Activated T-cell treated with anti-CD3 and anti-CD28 coated beads, Interleukin-2, amount 50 U/mL, for 1 hour (primary cell): Measurements from ENCODE around the gene RAB25.
"Not testable (repeated sequence)": the region's sequence is repeated elsewhere in the genome, so short reads cannot be mapped to it uniquely, and the experiment has no call there.

Experiments used
- DNase-seq: peaks from one replicate; pipeline ENCODE4 v3.0.0-alpha.2; 2020

RAB25 gene

DNA sequence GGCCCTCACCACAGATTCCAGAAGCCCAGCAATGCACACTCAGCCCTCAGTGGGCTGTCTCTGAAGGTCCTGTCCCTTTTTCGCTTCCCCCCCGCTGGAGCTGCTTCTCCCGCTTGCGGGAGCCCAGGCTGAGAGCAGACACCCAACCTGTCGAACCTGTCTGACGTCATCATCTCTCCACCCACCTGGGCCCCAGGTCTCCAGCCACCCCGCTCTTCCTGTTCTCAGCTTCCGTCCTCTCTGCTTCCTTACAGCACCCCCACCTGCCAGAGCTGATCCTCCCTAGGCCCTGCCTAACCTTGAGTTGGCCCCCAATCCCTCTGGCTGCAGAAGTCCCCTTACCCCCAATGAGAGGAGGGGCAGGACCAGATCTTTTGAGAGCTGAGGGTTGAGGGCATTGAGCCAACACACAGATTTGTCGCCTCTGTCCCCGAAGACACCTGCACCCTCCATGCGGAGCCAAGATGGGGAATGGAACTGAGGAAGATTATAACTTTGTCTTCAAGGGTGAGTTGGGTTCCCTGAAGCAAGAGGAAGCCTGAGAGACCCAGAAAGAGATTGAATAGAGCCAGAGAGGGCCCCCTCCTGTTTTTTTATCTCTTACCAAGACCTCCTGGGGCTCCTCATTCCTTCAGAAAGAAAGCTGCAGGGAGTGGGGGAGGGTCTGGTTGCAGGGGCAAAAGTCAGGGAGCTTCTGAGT, at the start of gene RAB25:
TSS of gene RAB25 (plus strand) at position 224 of the 700 bp plus-strand sequence. CDS start at position 465, 241 bp downstream.
- no peak for DNase-seq

DNA sequence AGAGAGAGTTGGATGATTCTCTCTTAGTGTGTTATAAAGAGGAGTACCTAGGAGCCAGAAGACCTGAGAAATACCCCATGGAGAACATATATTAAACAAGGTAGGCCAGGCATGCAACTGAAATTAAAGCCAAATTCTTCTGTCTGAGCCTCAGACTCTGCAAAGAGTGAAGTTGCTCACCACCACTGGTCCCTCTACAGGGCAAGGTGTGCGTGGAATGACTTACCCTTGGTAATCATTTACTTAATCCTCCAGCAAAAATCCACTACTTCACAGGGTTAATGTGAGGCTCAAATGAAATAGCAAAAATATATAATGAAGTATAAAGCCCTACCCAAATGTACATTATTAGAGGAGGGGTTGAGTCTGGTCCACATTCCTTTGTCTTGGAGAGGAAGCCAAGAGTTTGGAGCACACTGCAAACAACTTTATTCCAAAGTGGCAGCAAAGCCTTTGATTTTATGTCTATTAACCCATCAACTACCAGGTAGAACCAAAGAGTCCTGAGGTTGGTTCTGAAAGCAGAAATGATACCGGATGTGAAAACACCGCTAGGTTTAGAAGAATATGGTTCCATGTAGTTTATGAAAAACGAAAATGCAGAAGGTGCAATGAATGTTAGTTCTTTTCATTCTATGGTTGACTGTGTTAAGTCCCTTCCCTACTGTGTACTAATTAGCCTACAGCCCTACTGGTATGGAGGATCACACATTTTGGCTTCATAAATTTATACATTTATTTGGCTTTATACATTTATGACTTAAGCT, 48.7 kb upstream of the RAB25 start:
- DNase-seq: no peak

DNA sequence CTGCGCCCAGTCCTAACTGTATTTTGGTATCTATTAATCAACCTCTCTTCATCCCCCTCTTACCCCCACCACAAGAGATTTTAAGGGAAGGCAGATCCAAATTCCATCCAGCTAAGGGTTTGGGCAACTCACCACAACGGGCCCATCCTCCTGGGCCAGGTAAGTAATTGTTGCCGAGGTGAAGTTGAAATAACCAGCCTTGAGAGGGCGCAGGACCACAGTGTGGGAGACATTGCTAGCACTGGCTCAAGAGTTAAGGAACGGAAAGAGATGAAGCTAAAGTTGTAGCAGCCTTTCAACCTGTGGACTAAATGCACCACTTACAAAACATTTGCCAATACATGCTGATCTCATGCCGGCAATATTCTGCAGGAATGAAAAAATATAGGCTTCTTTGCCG, 46.1 kb upstream of the RAB25 start:
- no peak for DNase-seq

DNA sequence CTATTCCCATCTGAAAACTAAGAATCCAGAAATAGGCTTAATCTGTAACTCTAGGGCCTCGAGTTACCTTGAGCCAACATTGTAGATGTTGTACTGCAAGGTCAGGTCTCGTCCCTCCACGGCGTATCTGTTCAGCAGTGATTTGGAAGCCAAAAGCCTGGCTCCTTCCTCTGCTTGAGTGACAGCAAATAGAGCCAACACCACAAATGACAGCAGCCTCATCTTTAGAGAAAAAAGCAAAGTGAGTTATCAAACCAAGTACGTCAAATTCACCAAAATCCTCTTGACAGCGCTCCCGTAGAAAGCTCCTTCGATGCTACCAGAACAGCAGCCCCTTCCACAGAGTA, 41.0 kb upstream of the RAB25 start:
- no peak for DNase-seq

DNA sequence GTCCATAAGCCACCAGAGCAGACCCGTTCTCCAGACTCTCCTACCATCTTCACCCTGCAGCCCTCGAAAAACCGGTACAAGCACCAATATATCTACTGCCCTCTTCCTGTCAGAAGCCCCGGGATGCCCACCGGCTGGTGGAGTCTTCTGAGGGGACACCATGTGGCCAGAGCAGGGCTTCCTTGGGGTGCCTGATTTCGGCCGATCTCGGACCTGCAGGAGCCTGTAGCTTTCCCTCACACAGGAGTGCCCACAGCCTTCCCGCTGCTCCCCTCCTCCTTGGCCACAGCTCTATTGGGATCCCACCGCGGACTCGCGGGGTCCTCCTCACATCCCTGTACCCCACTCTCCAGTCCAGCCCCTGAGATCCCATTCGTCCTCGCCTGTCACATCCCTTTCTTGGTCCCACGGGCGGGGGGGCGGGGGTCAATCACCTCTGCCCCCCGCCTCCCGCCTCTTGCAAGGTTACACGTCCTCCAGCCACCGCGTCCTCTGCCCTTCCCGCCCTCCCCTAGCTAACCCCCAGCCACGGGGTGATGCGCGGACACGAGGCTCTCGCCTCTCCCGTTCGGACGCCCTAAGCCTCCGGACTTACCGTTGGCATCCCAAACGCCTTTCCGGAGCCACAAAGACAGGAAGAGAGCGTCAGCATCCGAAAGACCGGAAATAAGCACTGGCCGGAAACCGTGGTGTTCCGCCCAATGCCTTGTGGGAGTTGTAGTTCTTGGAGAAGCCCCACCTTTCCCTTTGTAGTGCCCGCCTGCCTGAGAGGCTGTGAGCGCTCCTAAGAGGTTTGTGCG, 40.5 kb upstream of the RAB25 start, which contains the start of gene SSR2:
TSS of gene SSR2 (minus strand) at position 659 of the 800 bp plus-strand sequence. CDS start 784 bp downstream, outside the sequence.
- DNase-seq: peak; percentile 74

DNA sequence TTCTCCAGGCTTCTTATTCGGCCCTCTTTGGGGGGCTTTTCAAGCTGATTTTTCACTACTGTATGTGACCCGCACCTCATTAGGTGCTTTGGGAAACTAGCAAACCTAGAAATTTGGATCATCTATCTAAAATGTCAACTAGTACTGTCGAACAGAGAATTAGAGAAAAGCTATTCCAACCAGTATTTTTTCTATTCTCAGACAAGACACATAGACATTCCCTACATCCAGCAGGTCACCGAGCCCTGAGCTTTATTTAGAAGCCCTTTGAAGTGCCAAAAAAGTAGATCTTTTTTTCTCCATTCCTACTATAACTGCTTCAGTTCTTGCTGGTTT, 39.9 kb upstream of the RAB25 start:
- no peak for DNase-seq

DNA sequence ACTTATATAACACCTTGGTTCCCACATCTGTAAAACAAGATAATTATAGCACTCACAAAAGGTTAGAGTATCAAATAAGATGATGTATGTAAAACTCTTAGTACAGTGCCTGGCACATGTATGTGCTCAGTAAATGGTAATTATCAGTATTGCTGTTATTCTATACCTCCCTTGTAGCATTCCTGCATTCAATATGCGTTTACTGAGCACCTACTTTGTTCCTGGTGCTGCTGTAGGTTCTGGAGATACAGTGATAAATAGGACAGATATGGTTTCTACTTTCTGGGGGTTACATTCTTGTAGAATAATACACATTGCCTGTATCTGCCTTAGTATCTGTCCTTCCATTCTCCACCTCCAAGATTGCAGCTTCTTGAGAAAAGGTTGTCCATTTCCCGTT, 39.0 kb upstream of the RAB25 start:
- DNase-seq: no peak

DNA sequence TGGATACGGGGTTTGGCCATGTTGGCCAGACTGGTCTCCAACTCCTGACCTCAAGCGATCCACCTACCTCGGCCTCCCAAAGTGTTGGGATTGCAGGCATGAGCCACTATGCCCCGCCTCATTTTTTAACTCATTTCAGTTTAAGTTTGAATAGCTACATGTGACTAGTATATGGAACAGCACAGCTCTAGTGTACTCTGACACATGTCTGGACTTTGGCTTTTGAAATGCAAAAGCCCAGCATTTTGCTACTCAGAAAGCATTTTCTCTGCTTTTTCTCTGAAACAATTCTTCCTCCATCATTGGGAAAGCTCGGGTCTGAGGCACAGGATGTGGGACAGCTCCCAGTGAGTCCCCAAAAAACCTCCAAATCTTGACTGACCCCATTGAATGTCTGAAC, 36.2 kb upstream of the RAB25 start:
- DNase-seq: no peak

DNA sequence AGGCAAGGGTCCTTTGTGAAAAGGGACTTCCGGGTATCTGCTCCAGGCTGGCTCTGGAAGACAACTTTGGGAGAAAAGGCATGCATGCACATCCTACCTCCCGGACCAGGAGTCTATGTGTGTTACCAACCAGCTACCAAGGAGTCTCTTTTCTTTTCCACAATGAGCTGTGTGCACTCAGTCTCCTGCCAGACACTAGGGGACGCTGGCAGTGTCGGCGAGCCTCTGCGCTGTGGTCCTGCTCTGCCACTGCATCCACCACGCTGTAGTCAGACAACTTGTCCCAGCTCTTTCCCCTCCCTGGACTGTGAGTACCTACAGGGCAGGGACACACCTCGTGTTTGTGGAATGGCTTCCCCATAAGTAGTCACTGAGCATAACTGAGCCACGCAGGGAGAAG, 35.1 kb upstream of the RAB25 start:
- DNase-seq: peak; percentile 28

DNA sequence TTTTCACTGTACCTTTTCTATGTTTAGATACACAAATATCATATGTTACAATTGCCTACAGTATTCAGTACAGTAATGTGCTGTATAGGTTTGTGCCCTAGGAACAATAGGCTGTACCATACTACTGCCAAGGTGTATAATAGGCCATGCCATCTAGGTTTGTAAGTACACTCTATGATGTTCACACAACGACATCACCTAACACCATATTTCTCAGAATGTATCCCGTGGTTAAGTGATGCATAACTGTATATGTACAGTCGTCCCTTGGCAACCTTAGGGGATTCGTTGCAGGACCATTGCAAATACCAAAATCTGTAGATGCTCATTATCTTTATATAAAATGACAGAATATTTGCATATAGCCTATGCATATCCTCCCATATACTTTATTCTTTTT, 34.4 kb upstream of the RAB25 start:
- no peak for DNase-seq

DNA sequence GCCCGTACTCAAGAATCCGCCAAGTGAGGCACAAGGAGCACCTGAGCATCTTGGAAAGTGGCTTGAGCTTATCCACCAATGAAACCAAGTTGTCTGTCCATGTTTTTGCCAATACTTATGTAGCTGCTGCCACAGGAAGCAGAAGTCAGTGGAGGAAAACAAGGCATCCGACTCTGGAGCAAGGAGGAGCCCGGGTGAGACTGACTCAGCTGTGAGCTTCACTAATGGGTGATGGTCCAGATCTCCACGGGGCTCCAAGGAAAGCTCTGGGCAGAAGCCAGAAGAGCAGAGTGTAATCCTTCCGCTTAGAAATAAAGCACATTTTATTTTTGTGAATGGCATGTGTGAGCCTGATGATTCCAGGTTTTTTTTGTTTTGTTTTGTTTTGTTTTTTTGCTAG, 27.9 kb upstream of the RAB25 start:
- no peak for DNase-seq

DNA sequence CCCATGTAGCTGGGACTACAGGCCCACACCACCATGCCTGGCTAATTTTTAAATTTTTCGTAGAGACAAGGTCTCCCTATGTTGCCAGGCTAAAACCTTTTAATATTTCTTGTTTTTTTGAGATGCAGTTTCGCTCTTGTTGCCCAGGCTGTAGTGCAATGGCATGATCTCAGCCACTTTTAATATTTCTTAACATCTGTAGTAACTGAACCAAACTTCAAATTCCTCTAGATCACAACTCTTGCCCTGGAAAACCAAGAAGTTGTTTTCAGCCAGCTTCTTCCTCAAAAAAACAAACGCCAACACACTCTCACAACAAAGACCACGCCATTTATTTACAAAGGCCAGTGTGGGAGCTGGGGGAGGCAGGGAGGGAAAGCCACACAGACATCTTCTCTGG, 26.0 kb upstream of the RAB25 start:
- DNase-seq: not testable (repeated sequence)

DNA sequence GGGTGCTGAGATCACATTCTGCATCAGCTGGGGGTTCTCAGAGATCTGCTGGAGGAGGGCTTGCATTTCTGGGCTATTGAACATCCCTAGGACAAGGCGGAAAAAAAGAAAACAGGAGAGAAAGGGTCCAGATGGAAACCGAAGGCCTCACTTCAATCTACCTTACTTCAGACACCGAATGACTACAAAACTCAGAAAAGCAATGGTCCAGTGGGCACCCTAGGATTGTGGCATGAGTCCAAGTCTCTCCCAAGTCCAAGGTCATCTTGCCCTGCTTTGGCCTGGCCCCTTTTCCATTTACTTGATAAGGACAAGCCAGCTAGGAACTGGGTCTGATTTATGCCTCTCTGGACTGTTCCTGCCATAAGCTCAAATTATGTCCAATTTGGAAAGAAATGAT, 18.1 kb upstream of the RAB25 start:
- DNase-seq: no peak

DNA sequence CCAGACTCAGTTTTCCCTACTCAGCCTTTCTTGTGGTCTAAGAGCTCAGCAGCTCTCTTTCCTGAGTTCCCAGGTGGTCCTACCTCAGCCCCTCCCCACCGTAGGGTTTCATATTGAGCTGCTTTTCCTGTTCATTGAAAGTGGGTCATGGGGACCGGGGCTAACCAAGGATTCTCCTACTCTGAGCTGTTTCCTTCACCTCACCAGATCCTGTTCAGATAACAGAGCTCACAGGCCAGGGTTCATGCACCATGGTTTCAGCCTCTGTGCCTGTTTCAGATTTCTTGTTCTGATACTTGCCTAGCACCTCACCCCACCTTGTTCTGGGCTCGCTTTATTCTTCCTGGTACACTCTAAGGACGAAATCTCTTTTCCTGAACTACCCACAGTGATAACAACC, 15.9 kb upstream of the RAB25 start:
- DNase-seq: no peak

DNA sequence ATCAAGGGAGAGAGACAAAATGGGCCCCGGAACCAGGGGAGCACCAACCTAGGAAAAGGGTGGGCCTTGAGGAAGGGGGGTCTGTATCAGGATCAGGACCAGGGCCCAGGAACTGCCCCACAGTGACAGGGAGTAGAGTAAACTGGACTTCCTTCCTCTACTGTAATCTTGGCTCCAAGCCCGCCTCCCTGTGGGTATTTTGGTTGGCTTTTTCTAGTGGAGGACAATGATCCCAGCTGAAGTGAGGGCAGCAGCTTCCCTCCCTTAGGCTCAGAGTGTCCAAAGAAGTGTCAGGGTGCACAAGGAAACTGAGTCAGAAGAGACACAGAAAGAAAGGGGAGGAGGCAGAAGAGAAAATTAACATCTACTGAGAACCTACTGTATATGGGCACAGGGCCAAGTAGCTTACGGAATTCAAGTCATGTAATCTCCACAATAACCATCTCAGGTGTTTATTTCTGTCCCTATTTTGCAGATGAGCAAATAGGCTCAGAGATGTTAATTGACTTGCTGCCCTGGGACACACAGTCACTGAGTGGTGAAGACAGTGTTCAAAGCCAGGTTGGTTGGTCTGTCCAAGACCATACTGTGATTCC, 12.2 kb upstream of the RAB25 start:
- DNase-seq: no peak

DNA sequence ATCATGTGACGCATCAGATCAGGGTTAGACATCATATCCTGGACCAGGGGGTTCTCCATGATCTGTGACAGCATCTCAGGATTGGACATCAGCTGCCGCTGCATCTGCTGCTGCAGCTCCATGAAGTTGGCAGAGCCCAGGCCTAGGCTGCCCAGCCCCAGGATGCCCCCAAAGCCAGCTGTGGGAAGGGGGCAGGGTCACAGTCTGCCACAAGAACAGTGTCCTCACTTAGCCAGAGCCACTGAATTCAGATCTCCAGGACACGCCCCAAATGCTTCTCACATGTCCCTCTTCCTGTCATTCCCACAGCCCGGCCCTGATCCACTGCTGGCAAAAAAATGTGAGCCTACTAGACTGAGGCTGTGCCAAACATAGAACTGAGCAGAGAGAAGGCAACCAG, 10.6 kb upstream of the RAB25 start:
- no peak for DNase-seq

DNA sequence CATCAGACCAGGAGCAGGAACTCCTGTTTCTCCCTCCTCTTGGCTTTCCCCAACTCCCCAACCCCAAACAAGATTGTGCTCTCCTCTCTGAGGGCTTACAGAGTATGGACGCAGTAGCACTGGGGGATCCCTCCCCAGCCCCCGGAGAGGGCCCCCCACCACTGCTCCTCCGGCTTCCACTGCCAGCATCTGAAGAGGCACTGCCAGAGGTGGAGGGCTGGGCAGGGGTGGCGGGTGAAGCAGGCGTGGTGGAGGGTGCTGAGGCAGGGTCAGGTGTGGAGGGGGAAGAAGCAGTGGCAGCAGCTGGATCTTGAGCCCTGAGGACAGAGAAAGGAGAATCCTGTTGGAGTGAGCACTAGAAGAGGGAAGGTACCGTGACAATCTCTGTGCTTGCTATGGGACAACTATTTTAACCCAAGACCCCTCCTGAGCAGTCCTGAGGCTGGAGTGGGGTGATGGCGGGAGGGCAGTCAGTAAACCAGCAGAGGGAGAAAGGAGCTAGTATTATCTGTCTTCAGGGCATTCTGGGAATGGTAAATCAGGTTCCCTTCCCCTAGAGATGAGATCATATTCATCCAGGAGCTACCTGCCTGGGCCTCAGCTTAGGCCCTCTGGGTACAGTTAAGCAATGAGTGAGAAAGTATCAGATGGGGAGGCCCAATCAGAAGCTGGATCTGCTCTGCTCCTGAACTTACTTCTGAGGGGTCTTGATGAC, 9.8 kb upstream of the RAB25 start:
- no peak for DNase-seq

DNA sequence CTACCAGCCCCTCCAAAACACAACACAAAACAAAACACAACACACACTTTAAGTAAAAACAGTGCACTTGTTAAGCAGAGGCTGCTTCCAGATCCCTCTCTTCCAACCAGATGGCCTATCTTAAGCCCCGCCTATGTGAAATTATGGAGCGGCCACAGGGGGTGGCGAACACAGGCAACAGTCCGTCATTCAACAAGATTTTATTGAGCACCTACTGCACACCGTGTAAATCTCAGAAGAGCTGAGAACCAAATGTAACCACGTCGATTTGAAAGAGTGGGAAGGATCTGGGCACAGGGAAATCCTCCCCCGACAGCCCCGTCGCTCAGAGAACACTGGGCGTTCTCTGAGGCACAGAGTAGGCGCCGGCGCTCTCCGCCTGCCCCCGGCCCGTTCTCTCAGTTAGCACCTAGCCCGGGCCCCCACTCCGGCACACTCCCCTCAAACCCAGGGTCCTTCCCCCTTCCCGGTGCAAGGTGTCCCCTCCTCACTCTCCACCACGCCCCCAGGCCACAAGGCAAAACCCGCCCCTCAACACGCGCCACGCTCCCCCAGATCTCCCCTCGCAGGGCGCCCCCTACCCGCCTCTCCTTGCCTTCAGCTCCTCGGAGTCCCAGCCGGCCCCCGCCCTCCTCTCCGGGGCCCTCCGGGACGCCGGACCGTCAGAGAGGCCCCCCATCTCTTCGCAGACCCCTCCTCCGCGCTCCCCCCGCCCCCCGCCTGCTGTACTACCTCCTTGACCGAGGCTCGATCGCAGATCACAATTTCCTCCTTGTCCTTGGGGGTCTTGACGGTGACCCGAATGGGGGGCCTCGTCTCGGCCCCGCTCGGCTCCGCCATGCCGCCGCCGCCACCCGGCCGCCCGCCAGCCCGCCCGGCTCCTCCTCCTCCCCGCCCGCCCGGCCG, 7.8 kb upstream of the RAB25 start:
- peak; percentile 74 for DNase-seq

DNA sequence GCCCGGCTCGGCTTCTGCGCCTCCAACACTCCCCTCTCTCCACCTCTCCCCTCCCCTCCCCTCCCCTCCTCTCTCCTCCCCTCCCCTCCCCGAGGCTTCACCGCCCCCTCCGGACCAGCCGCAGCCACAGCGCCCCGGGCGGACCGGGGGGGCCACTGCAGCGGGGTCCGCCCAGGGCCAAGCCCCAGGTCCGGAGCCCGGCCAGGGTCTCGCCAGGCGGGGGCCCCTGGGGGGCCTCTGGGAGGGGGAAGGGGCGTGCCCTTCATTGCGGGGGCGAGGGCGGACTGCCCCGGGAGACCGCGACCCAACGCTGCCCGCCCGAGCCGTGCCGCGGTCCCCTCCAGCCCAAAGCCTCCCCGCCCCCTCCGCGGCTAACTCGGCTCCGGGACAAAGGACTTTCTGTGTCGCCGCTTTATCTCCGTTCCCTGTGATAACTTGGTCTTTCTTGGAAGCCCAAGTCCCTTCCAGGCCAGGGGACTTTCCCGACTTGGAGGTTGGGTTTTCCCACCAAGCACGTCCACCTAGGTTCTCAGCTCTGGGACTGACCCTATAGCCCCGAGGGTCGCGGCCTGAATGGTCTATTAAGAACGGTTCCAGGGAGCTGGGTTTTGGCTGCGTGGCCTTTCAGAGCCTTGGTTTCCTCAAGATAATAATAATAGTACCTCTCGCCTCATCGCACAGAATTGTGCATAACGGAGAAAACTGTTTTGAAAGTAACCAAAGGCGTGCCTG, 7.0 kb upstream of the RAB25 start, which contains the start of gene UBQLN4:
TSS of gene UBQLN4 (minus strand) at position 31 of the 732 bp plus-strand sequence. CDS start 97 bp downstream, outside the sequence.
- peak; percentile 84 for DNase-seq

DNA sequence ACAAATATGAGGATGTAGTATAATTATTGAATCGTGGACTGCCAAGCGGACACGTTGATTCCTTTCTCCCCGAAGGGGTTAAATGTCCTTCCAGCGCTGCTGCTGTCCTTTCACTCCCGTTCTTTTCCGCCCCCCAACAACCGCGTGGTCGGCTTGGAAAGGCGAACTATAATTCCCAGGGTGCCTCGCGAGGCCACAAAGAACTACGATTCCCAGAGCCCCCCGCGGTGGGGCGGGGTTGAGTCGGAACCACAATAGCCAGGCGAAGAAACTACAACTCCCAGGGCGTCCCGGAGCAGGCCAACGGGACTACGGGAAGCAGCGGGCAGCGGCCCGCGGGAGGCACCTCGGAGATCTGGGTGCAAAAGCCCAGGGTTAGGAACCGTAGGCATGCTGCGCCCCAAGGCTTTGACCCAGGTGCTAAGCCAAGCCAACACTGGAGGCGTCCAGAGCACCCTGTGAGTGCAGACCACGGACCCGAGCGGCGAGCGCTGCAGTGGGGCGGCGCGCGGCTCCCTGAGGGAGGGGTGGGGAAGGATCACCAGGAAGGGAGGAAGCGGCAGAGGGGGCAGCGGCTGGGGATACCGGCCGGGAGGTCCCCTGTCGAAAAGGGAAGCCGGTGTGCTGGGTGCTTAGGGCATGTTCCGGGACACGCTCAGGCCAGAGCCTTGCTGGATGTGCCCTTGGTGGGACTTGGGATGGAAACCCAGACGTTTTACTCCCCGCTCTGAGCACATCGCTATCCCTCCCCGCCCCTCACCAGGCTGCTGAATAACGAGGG, 6.3 kb upstream of the RAB25 start, which contains the start of gene LAMTOR2:
TSS of gene LAMTOR2 (plus strand) at position 283 of the 781 bp plus-strand sequence. CDS start at position 391, 108 bp downstream.
- peak; percentile 97 for DNase-seq
